ENCODE measurements around the gene MACROH2A1. TPM values are rescaled to one million over a fixed set of nuclear protein-coding genes. Genes with fewer than 3 reads are reported as not detected.

MACROH2A1 gene
- total RNA-seq, 1 donor from 2014 or later, result 190 TPM

GRCh38 chr5:135442431-135443160 is 43.6 kb upstream of the MACROH2A1 start:
- intact Hi-C loops (cut with DNase I), result no loop called here
- H3K4me1 ChIP-seq, result no peaks in the 10 kb centered on the region
- no peak for TF ChIP-seq POLR2A (IDR thresholded peaks at IDR 0.05)
- TF ChIP-seq, protein P1, sequence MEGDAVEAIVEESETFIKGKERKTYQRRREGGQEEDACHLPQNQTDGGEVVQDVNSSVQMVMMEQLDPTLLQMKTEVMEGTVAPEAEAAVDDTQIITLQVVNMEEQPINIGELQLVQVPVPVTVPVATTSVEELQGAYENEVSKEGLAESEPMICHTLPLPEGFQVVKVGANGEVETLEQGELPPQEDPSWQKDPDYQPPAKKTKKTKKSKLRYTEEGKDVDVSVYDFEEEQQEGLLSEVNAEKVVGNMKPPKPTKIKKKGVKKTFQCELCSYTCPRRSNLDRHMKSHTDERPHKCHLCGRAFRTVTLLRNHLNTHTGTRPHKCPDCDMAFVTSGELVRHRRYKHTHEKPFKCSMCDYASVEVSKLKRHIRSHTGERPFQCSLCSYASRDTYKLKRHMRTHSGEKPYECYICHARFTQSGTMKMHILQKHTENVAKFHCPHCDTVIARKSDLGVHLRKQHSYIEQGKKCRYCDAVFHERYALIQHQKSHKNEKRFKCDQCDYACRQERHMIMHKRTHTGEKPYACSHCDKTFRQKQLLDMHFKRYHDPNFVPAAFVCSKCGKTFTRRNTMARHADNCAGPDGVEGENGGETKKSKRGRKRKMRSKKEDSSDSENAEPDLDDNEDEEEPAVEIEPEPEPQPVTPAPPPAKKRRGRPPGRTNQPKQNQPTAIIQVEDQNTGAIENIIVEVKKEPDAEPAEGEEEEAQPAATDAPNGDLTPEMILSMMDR (IDR thresholded peaks at IDR 0.05), result no peak
- TF ChIP-seq POLR2AphosphoS5 (IDR thresholded peaks at IDR 0.05; ENCODE audit: insufficient read depth in 1 of 2, low read depth in 1 of 2), result no peak
- H3K4me3 ChIP-seq, result no peak overlapping the region
- H3K27me3 ChIP-seq, result no peaks in the 10 kb centered on the region
- peak; percentile 64 to 82 for DNase-seq (ENCODE audit: extremely low spot score in 2 of 2)
- no peaks in the 10 kb centered on the region for H3K9me3 ChIP-seq
- no peaks in the 10 kb centered on the region for H3K36me3 ChIP-seq
- no peak overlapping the region for H3K27ac ChIP-seq

- no peaks in the 10 kb centered on the region for H3K36me3 ChIP-seq
- H3K4me3 ChIP-seq, result no peak overlapping the region
- intact Hi-C loops (cut with DNase I), result no loop called here
- peak; percentile 49 to 67 for DNase-seq (ENCODE audit: extremely low spot score in 2 of 2)
- no peaks in the 10 kb centered on the region for H3K9me3 ChIP-seq
- TF ChIP-seq, protein P1 (IDR thresholded peaks at IDR 0.05), result no peak
- TF ChIP-seq POLR2A (IDR thresholded peaks at IDR 0.05) (no peak), POLR2AphosphoS5 (IDR thresholded peaks at IDR 0.05; ENCODE audit: insufficient read depth in 1 of 2, low read depth in 1 of 2) (no peak)
- no peaks in the 10 kb centered on the region for H3K27me3 ChIP-seq
- no peaks in the 10 kb centered on the region for H3K4me1 ChIP-seq
- no peak overlapping the region for H3K27ac ChIP-seq
Measured at GRCh38 chr5:135441919-135442318, 42.9 kb upstream of the MACROH2A1 start.

- H3K4me1 ChIP-seq, result no peaks in the 10 kb centered on the region
- H3K36me3 ChIP-seq, result no peaks in the 10 kb centered on the region
- H3K4me3 ChIP-seq, result no peak overlapping the region
- no peak overlapping the region for H3K27ac ChIP-seq
- peak; percentile 72 to 84 for DNase-seq (ENCODE audit: extremely low spot score in 2 of 2)
- no peaks in the 10 kb centered on the region for H3K9me3 ChIP-seq
- H3K27me3 ChIP-seq, result no peaks in the 10 kb centered on the region
- intact Hi-C loops (cut with DNase I), result no loop called here
- TF ChIP-seq, protein P1 (IDR thresholded peaks at IDR 0.05), result no peak
- TF ChIP-seq POLR2AphosphoS5 (IDR thresholded peaks at IDR 0.05; ENCODE audit: insufficient read depth in 1 of 2, low read depth in 1 of 2) (no peak), POLR2A (IDR thresholded peaks at IDR 0.05) (no peak)
Measured at GRCh38 chr5:135441350-135441831, 42.4 kb upstream of the MACROH2A1 start.

- intact Hi-C loops (cut with DNase I), result no loop called here
- no peaks in the 10 kb centered on the region for H3K27me3 ChIP-seq
- H3K4me3 ChIP-seq, result no peak overlapping the region
- H3K4me1 ChIP-seq, result no peaks in the 10 kb centered on the region
- no peaks in the 10 kb centered on the region for H3K9me3 ChIP-seq
- TF ChIP-seq, protein P1 (IDR thresholded peaks at IDR 0.05), result no peak
- TF ChIP-seq POLR2AphosphoS5 (IDR thresholded peaks at IDR 0.05; ENCODE audit: insufficient read depth in 1 of 2, low read depth in 1 of 2) (no peak), POLR2A (IDR thresholded peaks at IDR 0.05) (no peak)
- no peaks in the 10 kb centered on the region for H3K36me3 ChIP-seq
- peak in 1 of 2 donors; percentile 42 for DNase-seq (ENCODE audit: extremely low spot score in 2 of 2)
- no peak overlapping the region for H3K27ac ChIP-seq
Measured at GRCh38 chr5:135440916-135441315, 41.9 kb upstream of the MACROH2A1 start.

Measured in vagina (tissue), 2 donors.